GM21381 (cell line): ENCODE measurements around the gene ZMIZ2.
"Not testable (repeated sequence)": the region's sequence is repeated elsewhere in the genome, so short reads cannot be mapped to it uniquely, and the experiment has no call there.

Experiments
- ATAC-seq: cut with Tn5 transposase; IDR thresholded peaks from one replicate; pipeline ENCODE4 v1.9.1; 2021; ENCODE audit warnings: mild to moderate bottlenecking, moderate library complexity; ENCODE audit not compliant: unreplicated experiment

Gene ZMIZ2

DNA sequence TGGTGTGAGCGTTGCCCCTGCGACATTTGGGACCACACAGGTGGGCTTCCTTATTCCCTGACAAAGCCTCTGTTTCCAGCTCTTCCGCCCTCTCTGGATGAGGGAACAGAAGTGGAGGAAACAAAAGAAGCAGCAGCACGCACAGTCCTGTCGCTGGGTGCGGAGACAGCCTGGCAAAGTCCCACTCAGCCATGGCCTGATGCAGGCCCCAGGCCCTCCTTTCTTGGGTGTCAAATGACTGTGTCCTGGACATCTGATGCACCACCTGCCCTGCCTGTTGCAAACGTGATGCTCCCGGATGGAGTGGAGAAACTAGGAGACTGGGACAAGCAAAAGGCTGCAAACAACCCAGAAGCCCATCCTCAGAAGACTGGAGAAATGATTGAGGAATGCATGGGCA is 20.7 kb downstream of the ZMIZ2 start:
- ATAC-seq = no peak

DNA sequence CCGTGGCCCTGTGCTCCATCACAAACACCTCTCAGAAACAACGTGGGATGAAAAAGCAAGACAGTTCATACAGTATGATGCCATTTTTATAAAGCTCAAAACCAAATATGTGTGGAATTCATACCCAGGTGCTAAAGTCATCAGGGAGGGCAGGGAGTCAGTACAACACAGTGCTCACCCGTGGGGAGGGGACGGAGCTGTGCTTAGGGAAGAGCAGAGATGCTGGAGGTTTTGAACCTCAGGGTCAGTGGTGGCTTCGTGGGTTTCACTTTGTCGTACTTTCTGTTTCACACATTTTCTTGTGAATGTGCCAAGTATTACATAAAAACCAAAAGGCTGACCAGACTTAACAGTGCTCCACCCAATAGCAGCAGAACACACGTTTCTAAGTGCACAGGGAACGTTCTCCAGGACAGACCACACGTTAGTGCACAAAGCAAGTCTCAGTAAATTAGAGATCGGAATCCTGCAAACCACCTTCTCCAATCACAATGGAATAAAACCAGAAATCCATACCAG is 21.2 kb downstream of the ZMIZ2 start:
- peak; percentile 74 for ATAC-seq

DNA sequence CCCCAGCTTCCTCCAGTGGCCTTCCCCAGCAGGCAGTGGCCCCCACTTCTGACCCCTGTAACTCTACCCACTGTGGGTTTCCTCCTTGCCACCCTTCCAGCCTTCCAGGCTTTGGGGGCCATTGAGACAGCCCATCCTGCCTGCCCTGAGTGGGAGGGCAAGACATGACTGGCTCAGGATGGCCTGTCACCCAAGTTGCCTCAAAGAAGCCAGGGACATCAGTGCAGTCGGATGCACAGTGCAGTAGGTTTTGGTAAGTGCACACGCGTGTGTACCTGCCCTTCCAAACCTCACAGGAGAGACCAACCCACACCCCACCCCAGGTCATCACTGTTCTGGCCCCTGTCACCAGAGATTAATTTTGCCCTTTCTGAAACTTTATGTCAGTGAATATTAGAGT is 22.7 kb downstream of the ZMIZ2 start:
- ATAC-seq = no peak

DNA sequence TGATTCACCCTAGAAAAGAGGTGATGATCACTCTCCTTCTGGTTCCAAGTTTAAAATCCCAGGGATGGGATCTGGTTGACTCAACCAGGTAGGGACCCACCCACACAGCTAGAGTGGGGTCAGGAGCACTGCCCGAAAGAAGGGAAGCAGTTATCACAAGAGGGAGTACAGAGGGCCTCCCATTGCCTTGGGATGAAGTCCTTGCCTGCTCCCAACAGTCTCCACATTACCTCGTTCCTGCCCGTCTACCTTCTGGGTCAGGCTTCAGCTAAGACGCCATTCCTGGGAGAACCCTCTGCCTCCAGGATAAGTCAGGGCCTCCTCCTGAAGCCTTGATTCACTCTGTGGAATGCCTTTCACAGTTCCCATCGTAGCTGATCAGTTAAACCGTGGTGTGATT is 23.8 kb downstream of the ZMIZ2 start:
- no peak for ATAC-seq

DNA sequence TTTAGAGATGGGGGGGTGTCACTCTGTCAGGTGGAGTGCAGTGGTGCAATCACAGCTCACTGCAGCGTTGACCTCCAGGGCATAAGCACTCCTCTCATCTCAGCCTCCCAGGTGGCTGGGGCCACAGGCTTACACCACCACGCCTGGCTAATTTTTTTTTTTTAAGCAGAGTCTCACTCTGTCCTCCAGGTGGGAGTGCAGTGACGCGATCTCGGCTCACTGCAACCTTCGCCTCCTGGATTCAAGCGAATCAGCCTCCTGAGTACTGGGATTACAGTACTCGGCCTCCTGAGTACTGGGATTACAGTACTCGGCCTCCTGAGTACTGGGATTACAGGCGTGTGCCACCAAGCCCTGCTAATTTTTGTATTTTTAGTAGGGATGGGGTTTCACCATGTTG is 24.2 kb downstream of the ZMIZ2 start:
- ATAC-seq = no peak

DNA sequence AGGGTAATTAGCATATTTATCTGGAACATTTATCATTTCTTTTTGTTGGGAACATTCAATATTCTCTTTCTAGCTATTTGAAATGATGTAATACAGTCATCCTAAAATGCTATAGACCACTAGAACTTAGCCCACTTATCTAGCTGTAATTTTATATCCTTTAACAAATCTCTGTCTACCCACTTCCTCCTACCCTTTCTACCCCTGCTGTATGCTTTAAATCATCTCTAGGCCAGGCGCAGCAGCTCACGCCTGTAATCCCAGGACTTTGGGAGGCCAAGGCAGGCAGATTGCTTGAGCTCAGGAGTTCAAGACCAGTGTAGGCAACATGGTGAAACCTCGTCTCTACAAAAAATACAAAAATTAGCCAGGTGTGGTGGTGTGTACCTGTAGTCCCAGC is 25.8 kb downstream of the ZMIZ2 start:
- ATAC-seq = not testable (repeated sequence)

DNA sequence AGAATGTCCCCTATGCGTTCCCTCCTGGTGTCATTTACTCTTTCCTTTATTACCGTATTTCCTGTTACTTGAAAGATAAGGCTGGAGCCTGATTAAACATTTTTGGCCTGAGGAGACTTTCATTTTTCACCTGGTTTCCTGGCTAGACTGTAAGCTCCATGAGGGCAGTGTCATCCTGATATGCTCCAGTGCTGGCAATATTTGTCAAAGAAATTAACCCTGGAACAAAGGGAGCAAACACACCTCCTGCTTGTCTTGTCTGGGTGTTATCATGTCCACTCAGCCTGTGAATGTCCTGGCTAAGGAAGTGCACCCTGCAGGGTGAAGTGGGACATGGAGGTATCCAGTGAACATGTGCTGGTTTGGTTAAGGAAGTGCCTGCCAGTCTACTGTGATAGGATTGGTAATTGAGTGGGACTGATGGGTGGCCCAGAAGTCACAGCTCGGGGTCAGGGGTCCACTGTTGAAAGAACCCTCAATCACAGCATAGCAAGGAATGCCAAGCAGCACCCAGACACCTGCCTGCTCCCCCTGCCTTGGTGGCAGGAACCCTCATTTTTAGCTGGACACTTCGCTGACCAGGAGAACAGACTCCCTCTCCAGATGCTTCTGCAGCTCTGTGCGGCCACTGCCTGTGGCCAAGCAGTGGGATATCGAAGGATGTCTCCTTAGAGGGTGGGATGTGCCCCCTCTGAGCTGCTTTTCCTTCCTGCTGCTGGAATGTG is 26.9 kb downstream of the ZMIZ2 start:
- ATAC-seq = no peak

DNA sequence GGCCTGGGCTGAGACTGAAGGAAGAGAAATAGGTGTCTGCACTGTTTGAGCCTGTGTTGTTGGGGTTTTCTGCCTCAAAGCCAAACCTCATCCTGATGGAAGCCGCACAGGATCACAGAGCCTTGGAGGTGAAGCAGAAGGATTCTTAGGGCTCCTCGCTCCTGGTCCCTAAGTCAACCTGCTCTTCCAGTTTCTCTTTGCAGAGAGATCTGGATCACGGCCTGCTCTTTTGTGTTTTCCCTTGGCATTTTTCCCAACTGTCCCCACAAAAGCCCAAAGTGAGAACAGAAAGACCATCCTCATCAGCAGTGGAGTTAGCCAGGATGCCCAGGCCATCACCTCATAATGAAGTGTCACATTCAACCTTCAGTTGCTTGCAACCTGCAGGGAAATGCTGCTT is 27.6 kb downstream of the ZMIZ2 start:
- ATAC-seq = no peak

DNA sequence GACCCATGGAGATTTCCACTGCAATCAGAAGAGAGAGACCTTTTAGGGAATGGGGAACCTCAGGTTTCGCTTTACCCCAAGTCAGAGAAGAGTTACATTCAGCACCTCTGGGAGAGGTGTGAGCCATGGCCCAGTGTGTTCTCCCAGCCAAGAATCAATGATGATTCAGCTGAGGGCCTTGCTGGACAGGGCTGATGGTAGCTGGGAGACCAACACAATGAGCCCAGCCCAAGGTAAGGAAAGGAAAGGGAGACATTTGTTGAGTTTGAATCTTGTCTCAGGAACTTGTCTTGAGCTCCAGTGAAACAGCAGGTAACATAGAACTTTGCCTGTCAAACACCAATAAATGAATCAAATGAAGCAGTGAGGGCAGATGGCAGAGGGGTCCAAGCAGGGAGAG is 33.8 kb downstream of the ZMIZ2 start:
- ATAC-seq = no peak

DNA sequence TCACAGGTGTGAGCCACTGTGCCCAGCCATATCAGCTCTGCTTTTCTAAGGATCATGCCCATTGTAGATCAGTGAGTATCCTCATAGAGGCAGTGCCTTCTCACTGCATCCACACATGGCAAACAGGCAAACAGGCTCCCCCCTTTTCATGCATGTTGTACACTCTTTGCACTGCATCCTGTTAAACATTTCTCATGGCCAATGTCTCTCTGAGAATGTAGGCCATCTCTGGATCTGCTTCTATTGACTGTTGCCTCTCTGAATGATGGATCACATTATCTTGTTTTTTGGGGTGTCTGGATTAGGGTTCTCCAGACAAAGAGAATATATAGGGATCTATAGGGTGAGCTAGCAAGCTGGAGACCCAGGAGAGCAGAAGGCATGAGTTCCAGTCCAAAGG is 34.8 kb downstream of the ZMIZ2 start:
- no peak for ATAC-seq

DNA sequence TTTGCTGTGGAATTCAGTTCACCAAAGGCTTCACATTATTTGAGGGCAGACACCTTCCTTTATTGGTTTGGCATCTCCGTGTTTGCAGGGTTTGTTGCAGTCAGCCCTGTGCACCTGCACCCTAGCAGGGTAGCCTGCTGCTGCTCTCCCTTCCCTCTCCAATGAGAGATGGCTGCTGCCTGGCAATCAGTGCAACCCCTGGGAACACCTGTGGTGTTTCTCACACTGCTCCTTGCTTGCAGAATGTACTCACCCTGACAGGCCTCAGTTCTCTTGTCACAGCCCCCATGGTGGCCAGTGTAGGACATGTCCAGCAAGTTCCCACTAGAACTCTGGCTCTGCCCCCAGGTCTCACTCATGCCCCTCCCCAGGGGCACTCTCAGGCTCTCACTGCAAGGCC is 35.7 kb downstream of the ZMIZ2 start:
- ATAC-seq = no peak

DNA sequence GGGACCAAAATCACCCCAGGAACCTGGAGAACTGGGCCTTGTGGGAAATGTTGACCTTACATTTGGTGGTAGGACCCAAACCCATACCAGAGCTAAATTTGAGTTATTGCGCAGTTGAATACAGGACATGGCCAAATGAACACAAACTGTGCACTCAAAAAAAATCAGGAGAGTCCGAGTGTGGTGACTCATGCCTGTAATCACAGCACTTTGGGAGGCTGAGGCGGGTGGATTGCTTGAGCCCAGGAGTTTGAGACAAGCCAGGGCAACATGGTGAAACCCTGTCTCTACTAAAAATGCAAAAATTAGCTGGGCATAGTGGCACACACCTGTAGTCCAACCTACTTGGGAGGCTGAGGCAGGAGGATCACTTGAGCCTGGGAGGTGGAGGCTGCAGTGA is 36.6 kb downstream of the ZMIZ2 start:
- not testable (repeated sequence) for ATAC-seq

DNA sequence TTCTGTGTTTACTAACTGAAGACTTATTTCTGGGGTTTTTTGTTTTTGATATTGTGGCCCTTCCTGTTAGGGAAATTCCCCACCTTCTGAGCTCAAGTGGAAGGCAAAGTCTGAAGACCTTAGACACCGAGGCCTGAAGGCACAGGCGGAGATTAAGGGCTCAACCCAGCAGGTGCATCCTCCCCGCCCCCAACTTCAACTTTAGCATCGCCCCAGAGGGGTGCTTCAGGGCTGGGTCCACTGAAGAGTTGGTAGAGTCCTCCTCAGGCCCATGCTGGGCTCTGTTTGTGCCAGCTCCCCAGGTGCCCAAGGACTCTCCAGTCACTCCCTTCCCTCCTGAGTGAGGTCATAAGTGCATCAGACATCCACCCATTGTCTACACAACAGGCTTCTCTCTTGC is 38.4 kb downstream of the ZMIZ2 start:
- no peak for ATAC-seq

DNA sequence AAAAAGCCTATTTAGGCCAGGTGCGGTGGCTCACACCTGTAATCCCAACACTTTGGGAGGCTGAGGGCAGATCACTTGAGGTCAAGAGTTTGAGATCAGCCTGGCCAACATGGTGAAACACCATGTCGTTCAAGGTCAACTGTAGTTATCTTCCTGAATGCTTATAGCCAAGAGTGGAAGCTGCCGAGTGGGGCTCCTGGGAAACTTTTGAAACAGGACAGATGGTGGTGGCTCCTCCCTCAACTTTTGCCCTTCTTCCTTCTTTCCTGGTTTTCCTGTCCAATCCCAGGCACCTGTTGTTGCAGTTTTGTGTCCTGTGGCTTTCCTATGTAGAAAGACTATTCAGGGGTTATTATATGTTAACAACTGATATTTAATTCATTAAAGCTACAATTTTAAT is 39.1 kb downstream of the ZMIZ2 start:
- ATAC-seq = no peak

DNA sequence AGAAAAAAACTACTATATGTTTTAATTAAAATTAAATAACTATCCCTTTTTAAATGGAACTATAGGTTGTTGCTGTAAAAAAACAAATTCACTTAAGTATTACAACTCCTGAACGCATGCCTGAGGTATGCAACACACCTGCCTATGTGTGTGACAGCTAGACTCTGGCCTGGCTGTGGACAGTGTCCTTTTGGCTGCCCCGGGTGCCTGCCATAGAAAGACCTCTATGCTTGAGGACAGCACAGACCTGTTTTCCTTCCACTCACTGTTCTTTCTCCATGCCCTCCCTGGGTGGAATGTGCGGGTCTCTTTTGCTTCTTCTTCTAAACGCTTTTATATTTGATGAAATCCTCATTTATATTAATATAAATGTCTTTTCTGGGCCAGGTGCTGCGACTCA is 41.3 kb downstream of the ZMIZ2 start:
- ATAC-seq = no peak

DNA sequence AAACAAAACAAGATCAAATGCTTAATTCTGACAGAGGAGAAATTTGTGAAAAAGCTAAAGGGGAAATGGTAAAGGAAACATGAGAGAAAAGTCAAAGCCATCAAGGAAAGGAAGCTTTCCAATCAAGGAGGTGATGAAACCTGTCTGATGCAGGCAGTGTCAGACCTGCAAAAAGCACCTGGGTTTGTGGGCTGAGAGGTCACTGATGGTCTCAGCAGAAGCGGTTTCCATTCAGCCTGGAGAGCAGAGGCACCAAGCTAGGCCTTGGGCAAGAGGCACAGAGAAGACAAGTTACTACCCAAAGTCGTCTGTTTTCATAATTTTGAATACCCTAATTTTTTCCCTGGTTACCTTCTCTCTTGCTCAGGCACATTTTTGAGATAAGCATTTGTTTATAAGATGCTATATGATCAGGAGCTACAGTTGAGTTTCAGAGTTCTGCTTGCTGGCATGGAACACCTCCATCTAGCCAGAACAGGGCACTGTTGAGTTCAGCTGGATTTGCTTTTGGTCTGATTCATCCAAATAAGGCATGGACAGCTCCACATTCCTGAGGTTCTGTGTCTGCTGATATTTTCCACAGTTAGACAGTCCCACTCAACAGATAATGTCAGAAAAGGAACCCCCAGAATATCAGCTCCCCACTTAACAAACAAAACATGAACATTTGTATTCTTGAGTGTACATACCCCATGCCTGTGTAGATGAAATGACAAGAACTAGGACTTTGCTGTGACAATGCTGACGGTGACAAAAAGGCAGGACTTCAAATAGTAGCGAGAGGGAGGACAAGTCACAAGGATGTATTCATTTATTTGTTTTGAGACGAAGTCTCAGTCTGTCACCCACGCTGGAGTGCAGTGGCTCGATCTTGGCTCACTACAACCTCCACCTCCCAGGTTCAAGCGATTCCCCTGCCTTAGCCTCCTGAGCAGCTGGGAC is 42.9 kb downstream of the ZMIZ2 start:
- no peak for ATAC-seq

DNA sequence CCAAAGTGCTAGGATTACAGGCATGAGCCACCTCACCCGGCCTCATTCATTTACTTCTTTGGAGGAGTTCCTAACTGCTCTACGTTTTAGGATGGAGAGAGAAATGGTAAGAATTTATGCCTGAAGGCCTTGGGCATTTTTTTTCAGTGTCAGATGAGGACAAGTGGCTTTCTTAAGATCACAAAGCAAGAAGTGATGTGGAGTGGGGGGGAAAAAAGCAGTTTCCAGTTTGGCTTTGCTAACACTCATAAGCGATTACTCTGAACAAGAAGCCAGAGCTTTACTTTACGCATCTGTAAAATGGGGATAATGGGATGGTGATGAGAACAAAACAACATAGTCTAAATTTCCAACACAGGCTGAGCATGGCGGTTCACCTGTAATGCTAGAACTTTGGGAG is 45.3 kb downstream of the ZMIZ2 start:
- no peak for ATAC-seq

DNA sequence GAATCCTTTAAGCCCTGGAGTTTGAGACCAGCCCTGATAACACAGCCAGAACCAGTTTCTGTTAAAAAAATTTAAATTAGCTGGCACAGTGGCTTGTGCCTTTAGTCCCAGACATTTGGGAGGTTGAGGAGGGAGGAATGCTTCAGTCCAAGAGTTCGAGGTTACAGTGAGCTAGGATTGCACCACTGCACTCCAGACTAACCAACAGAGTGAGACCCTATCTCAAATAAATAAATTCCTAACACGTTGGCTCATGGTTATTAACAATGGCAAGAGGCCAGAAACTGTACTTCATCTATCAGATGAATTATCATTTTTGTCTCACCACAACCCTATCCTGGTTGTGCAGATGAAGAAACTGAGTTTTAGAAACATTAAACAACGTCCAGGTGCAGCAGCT is 45.7 kb downstream of the ZMIZ2 start:
- no peak for ATAC-seq

DNA sequence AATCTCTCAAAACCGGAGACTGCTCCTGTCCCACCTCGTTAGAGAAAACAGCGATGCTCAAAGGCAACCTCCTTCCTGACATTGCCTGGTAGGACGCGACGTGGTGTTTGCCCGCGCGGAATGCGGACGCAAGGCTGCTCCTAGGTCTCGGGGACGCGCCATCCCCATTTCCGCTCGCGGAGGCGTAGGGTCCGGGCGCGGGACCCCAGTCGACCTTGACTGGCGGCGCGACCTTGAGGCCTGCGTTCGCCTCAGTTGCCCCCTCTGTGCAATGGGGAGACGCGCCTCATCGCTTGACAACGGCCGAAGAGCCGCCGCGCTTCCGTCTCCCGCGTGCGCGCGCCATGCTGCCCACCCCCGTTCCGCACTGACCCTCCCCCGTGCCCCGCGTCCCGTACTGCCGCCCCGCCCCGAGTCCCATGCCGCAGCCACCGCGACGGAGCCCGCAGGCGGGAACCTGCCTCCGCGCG is 47.4 kb downstream of the ZMIZ2 start:
- peak; percentile 31 for ATAC-seq

DNA sequence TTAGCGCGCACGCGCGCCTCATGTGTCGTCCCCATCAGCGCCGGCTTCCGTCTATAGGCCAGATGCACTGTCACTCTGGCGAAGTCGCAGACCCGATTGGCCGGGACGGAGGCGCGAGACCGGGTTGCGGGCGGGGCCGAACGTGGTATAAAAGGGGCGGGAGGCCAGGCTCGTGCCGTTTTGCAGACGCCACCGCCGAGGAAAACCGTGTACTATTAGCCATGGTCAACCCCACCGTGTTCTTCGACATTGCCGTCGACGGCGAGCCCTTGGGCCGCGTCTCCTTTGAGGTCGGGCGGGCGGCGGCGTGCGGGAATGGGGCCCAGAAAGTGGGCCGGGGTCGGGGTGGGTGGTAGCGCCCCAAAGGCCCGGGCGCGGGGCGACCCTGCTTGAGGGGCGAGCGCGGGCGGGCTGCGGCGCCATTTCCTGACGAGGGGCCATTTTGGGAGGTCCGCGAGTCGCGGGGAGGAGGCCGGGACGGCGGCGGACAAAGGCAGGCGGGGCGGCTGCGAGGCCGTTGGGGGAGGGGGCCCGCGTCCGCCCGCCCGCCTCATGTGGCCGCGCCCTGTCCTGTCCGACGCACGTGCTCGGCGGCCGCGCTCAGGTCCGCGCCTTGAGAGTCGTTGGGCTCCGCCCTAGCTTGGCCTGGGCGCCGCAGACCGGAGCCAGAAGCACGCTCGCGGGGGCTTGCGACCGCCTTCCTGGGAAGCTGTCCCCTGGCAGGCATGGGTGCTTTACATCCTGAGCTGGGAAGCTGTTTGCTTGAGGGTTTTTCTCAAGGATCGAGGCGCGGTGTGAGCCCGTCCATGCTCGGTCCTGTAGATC is 48.1 kb downstream of the ZMIZ2 start, which contains the start of gene PPIA:
PPIA (plus strand) TSS at position 178 of the 825 bp plus-strand sequence; CDS start at position 222, 44 bp downstream.
- ATAC-seq = peak; percentile 82
